Activated naive CD4-positive, alpha-beta T cell treated with Interleukin-2 at 50 U/mL for 16 hours (primary cell): ENCODE data around the gene KCNK4.
"Not testable (repeated sequence)": the region's sequence is repeated elsewhere in the genome, so short reads cannot be mapped to it uniquely, and the experiment has no call there.

Experiments
- DNase-seq: peaks from one replicate; pipeline ENCODE4 v3.0.0-alpha.2; 2020

Gene KCNK4

DNA sequence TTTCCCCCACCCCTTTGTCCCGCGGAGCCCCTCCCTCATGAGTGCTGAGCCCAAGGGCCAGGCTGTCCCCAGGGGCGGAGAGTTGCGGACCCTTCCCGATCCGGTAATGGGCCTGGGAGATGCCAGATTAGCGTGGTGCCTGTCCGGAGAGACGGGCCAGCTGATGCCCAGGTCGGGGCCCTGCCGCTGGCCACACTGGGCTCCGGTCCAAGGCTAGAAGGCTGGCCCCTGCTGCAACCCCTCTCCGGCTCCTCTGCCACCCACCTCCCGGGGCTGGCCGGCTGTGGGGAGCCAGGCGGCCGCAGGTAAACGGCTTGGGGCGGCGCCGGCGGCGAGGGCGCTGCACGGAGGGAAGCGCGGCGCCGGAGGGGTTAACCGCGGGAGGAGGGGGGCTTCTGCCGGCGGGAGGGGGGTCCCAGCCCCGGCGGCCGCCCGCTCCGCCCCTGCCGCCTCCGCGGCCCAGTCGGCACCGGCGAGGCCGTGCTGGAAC lies at the start of gene KCNK4:
TSS of gene KCNK4 (plus strand) at position 41 of the 490 bp plus-strand sequence. CDS start 1,717 bp downstream, outside the sequence.
- DNase-seq: no peak

DNA sequence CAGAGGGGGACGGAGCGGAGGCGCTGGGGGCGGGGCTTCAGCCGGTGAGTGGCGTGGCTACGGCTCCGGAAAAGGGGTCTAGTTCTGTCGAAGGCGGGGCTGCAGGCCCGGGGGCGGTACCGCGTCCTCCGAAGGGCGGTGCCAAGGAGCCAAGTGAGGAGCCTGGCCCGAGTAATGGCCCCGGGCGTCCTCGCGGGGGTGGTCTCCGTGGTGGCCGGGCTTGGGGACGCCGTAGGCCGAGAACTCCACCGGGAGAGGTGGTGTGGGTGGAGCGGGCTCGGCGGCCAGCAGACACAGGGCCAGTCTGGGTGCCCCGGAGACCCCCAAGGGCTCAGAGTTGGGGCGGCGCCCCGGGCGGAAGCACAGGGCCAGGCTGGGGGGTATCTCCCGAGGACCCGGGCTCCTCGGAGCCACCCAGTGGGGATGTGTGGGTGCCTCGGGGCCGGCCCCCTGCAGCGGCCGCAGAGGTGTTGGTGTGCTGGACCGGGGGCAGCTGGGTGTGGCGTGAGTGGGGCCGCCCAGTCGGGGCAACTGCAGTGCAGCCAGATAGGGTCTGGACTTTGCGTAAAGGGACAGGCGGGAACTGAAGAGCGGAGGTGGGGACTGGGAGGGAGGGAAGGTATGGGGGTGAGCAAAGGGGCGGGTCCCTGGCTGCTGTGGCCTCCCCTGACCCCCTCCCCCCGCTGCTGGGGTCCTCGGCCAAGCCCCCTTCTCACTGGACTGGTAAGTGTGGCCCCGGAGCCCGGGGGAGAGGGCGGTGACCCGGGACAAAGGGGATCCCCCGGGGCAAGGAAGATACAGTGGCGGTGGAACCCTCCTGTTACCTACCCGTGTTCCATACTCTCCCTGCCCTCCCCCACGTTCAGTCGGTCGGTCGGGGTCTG lies 49.4 kb upstream of the KCNK4 start:
- DNase-seq: peak; percentile 17

DNA sequence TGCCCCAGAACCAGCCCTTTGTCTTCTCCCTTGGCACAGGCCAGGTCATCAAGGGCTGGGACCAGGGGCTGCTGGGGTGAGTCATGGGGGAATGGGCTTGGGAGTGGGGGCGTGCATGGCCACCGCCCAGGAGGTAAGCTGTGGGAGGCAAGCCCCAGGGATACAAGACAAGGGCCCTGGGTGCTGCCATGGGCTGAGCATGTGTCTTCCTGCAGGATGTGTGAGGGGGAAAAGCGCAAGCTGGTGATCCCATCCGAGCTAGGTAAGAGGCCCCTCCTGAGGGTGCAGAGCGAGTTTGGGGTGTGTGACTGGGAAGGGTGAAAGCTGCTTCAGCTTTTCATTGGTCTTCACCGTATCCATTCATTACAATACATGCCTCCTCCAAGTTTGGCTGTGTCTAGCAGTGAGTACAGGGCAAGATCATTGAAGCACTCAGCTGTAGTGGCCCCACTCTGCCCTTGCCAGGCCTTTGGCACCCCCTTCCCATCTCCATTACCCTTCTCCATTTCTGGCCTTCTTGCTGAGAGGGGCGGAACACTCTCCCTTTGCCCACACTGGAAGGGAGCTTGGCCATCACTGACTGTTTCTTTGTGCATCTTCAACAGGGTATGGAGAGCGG lies 47.8 kb upstream of the KCNK4 start:
- no peak for DNase-seq

DNA sequence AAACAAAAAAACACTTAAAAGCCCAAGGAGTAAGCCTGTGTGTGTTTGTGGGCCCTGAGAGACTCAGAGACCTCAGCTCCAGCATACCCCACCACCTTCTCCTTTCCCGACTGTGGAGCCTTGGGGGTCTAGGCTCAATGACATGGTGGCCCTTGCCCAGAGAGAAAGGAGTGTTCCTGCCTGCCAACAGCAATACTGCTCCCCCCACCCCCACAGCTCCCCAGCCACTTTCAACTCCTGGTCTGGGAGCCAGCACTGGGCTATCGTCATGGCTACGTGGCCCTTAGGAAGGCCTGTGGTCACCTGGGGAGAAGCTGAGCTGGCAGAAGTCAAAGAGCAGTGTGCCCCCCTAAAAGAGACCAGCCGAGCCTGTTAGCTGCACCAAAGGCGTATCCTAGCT lies 47.0 kb upstream of the KCNK4 start:
- DNase-seq: no peak

DNA sequence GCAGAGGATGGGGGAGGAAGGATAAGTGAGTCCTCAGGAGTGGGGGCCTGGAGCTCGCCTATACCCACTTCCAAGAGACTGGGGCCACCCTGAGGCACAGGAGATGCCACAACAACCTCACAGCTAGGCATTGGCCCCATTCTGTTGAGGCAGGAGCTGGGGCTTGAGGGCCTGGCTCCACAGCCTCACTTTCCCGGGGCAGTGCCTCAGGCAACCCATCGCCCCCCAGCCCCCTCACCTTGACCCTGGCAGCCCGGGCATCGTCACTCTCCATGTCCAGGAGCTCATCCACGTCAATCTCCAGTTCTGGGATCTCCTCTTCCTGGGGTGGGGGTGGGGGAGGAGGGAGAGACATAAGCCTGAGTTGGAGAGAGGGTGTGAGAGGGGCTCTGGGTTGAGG lies 46.1 kb upstream of the KCNK4 start:
- DNase-seq: no peak

DNA sequence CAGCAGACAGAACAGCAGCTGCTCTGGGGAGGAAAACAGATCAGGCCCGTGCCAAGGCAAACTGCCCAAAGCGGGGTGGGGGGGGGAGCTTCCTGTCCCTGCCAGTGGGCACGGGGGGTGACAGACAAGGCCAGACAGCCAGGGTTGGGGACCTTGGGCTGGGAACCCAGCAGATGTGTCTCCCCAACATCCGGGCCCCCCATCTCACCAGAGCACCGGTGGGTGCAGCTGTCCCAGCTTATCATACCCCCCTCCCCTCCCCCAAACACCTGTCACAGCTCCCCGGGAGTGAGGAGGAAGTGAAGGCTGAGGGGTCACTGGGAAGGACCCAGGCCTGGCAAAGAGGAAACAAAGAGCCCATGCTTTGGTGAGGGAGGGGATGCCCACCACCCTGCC lies 45.7 kb upstream of the KCNK4 start:
- DNase-seq: no peak

DNA sequence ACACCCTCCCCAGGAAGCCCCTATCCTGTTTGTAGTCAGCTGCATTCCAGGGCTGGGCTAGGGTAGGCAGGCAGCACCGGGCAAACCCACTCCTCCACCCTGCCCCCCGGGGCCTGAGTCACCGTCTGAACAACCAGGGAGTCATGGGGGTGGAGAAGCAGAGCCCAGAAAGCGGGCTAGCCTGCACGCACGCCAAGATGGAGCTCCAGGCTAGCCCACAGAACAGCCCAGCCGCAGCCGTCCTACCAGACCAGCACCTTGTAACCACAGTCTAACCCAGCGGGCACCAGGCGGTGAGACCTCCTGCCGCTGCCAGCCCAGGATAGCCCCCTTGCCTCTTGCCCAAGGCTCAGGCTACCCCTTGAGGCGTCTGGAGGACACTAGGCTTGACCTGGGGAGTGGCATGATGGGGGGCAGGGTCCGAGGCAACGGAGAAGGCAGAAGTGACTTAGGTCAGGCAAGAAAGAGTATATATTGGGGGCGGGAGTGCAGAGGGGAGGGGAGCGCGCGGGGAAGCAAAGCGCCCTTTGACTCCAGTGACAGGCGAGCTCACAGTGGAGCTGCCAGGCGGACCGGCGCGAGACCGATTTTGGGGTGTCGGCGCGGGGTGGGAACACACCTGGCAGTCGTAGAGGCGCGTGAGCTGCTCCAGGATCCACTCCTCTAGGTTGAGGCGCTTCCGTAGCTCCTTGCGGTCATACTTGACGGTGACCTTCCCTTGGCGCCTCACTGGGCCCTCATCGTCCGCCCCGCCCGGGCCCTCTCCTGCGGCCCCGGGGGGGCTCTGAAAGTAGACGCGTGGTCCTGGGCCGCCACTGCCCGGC lies 45.1 kb upstream of the KCNK4 start:
- peak; percentile 84 for DNase-seq

DNA sequence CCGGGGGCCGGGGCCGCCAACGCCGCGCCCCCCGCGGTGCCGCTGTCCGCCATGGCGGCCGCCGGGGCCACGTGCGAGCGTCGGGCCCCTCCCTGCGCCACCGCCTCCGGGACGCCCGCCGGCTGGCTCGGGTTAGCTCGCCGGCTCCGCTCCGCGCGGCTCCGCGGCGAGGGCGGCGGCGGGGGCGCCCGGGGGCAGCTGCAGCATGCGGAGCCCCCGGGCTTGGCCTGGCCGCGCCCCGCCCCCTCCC lies 44.6 kb upstream of the KCNK4 start:
- not testable (repeated sequence) for DNase-seq

DNA sequence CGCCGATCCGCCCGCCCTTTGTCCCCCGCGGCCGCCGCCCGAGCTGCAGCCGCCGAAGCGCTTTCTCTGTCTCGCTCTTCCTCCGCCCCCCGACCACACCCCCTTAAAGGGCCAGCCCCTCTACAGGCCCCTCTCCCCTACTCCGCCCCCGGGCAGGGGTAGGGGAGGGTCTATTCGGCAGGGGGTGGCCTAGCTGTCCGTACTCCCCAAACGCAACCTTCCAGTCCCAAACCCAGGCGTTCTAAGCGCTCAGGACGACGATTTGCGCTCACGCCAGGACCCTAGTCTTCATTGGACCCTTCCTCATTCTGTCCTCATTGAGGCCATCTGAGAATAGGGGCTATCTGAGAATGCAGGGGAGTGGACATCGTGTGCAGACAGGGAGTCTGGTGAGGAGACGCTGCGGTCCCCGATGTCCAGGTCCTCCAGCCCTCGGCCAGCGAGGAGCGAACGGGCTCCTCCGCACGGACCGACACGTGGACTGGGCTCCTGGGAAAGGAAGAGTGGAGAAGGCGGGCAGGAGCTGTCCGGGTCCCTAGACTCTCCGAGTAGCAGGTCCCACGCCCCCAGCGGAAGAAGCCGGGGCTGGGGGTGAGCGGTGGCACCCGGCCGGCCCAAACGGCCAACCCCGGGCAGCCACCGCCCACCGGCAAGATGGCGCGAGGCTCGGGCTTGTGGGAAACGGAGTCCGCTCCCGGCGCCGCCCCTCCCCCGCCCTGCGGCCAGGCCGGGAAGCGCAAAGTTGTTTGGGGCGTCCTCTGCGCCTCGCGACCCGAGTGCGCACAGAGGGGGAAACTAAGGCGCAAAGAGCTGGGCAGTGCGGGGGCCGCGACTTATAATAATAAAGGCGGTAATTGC lies 44.0 kb upstream of the KCNK4 start, which contains the start of gene PPP1R14B:
TSS of gene PPP1R14B (minus strand) at position 73 of the 858 bp plus-strand sequence. CDS start 270 bp downstream, outside the sequence.
- peak; percentile 86 for DNase-seq

DNA sequence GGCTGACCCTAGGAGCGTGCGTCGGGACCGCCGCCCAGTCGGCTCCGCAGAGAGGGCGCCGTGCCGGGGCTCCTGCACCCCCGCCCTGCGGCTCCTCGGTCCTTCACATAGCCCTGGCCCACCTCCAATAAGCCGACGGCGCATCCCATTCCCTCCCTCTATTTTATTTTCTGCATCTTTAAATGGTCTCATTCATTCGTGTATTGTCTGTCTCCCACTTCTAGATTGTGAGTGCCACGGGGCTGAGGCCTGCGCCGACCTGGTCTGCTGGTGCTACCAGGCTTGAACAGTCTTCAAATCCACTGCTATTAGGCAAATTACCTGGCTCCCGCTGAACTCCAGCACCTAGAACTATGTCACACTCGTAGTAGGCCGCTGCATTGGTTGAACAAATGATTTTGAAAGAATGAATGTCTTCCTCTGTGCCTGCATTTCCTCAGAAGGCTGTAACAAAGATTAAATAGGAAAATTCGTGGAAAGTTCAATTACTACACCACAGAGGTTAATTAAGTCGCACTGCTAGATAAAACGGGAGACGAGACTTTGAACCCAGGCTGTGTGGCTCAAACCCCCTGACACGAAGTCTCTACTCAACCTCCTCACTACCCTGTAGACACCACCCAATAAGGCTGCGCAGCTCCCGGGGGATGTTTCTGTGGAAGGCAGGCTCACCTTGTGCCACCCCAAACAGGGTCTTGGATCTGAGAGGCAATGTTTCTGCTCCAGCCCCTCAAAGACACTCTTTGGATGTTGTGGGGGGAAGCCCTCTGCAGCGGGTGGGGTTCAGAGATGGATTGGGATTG lies 43.2 kb upstream of the KCNK4 start:
- DNase-seq: no peak

DNA sequence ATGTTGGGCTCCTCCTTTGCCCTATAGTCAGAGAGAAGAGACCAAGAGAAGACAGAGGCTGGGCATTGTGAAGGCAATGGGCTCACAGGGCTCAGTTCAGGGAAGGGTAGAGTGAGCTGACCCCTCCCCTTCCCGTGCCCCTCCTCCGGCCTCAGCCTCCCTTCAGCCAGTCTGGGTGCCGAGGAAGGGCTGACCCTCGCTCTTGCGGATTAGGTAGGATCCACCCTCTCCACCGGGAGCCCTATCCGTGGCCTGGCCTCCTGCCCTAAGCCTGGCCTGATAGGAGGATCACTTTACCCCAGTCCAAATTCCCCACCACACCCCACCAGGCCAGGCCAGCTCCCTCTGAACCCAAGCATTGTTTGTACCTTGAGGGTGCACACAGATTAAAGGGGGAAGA lies 42.5 kb upstream of the KCNK4 start:
- DNase-seq: no peak

DNA sequence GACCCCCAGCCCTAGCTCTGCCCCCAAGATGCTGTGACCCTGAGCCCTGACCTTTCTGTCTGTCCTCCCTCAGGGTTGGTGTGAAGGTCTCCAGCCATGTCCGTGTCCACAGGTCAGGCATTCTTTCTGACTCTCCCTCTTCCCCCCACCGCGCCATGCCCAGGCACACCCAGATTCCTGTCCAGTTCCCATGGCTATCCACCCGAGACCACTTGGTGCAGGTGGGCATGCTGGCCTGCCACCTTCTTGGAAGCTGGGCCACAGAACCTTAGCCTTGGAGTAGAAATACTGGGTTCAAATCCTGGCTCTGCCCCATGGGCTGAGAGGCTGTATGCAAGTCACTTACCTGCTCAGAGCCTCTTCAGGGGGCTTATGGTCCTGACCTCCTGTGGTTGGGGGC lies 42.1 kb upstream of the KCNK4 start:
- DNase-seq: no peak

DNA sequence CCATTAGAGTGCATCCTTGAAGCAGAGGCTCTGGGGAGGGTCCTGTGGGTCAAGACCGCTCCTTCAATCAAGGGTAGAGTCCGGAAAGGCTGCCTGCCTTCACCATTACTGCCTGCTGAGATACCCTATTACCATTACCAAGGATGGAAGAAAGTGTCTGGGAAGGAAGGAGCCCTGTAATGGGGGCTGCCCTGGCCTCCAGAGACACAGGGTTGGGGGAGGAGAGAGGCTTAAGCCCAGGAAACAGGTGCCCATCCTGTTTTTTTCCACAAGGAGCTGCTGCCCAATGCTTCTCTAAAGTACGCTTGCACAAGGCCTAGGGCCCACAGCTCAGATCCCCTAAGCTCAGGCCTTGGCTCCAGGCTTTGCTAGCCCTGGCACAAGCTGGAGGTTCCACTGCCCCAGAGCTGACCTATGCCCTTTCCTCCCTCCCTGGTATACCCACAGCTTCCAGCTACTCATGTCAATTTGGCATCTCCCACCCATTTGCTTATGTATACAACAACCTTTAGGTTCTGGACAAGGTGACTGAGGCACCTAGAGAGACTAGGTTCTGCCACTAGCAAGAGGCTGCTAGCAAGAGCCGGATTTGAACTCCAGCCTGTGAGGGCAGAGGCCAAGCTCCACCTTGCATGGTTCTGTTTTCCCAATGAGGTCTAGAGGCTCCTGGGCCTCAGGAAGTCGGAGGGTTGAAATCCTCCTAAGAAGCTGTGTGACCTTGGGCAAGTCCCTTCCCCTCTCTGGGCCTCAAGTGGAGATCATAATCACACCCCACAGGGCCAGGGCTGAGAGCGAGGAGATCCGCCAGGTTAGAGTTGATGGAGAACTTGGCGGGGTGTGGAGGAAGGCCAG lies 41.3 kb upstream of the KCNK4 start:
- DNase-seq: no peak

DNA sequence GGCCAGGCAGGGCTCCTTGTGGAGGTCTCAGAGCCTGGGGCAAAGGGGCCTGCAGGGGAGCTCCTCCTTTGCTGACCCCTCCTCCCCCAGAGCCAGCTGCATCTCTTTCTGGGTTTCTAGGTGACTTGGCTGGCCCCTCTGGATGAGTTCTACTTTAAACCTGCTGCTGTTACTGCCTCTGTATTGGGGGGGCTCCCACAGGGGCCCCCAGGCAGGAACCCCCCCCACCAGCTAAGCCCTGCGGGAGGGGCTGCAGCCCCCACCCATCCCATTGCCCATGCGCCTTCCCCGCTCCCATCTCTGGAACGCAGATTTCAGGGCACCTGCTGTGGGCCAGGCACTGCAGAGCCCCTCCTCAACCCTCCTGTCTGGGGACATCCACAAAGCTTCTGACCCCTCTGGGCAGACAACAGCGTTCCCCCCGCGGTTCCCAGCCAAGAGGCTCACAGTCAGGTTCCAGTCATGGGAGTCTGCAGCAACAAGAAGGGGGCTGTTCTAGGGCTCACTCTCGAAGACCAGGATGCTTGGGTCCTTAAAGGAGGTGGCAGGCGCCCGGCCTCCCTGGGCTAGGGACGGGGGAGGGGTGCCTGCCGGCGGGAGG lies 40.6 kb upstream of the KCNK4 start:
- DNase-seq: no peak

DNA sequence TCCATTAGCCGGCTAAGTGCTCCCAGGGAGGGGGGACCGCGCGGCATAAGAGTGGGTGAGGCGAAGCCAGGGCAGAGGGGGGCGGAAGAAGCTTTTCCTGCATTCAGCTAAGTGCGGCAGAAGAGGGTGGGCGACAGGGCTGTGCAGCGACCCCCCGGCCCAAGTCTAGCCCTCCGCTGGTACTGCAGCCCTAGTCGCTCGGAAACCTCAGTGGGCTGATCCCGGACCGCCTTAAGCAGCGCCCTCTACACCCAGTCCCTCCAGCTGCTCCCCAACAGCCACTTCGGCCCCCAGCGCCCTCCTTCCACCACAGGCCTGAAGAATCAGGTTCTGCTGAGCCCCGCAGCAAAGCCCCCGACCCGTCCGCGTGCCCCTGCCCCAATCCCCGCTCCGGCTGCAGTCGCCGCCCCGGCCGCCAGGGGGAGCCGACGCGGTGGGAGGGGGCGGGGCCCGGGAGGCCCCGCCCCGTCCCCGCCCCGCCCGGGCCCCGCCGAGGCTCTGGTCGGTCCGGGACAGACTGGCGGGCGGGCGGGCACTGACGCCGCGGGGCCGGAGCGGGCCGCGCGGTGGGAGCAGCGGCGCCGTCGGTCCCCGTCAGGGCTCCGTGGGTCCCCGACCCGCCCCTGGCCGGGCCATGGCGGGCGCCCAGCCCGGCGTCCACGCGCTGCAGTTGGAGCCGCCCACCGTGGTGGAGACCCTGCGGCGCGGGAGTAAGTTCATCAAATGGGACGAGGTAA lies 39.9 kb upstream of the KCNK4 start, which contains the start of gene PLCB3:
TSS of gene PLCB3 (plus strand) at position 515 of the 737 bp plus-strand sequence. CDS start at position 635, 120 bp downstream.
- DNase-seq: peak; percentile 65

DNA sequence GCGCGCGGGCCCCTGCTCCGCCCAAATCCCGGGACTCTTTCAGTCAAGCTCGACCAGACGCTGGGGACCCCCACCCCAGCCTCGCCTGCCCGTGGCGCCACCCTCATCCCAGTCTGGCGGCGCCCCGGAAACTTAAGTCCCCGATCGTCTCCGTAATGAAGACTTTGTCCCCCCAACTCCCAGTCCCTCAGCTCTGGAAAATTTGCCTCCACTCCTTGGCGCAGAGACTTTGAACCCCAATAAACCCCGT lies 39.4 kb upstream of the KCNK4 start:
- no peak for DNase-seq

DNA sequence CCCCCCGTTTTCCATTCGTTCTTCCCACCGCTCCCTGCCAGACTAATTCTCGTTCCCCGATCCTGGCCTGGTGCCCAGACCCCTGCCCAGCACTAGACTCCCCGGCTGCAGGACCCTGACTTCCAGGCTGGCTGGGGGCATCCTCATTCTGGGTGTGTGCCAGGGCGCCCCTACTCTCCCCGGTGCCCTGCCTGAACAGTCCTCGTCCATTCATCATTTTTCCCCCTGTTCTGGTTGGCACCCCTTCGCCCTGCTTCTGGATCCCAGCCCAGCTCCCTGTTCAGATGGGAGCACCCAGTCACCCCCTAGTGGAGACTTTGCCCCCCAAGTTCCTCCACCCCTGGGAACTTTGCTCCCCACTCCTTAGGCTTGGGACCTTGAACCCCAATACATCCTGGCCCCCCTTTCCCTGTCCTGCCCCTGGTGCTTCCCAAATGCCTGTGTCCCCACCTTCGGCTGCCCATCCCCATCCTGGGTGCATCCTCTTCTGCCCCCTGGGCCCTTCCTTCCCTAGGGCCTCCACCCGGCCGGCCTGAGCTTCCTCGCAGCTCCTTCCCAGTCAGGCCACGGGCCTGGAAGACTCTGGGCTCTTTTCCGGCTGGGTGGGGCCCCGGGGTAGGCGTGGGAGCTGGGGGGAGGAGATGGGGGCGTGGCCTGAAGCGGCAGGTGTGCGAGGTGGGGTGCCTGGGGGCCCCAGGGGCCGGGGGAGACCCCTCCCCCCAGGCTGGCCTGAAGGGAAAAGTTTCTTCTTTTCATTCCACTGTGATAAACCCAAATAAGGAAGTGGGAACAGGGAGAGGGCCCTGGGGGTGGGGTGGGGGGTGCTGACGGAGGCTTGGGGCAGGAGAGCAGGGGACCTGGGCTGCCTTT lies 38.9 kb upstream of the KCNK4 start:
- peak; percentile 20 for DNase-seq

DNA sequence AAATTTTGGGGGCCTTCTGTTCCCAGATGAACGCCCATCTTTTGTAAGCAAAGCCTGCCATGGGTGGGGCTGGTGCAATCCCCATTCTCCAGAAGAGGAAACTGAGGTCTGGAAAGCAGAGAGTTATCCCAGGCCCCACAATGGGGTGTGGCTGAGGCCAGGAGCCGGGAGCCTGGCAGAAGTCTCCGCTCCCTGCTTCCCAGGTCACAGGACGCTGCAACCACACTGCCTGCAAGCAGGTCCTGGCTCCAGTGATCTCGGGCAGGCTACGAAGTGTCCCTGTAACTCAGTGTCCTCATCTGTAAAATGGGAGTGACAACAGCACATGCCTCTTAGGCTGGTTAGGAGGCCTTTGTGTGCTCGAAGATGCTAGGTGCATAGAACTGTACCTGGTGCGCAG lies 38.1 kb upstream of the KCNK4 start:
- DNase-seq: no peak

DNA sequence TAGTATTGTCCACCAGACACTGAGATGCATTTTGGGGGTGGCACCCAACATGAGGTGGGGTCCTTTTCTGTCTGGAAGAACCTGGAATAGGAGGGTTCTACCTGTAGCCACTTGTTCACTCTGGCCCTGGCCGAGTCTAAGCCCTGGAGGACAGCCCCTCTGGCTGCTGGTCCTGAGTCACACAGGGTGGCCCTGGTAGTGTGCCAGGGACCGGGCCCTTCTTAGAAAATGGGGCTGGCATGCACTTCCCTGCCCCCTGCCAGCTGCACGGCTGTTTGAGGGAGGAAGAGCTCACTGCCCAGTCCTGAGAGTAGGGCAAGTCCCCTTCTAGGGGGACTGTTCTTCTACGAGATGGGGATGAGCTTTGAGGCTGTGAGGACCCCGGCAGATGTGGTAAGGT lies 37.6 kb upstream of the KCNK4 start:
- no peak for DNase-seq
